Stimulated activated CD4-positive, alpha-beta T cell treated with anti-CD3 and anti-CD28 coated beads, TNF-alpha, amount 100 ng/mL, for 1 hour (primary cell): ENCODE measurements around the gene MMP17.

Experiments used
- DNase-seq, 3 donors: peaks; one replicate each; pipeline ENCODE4 v3.0.0-alpha.2; 2020; ENCODE audit warnings: low read depth in 3 of 3, low spot score in 1 of 3

MMP17 gene

DNA sequence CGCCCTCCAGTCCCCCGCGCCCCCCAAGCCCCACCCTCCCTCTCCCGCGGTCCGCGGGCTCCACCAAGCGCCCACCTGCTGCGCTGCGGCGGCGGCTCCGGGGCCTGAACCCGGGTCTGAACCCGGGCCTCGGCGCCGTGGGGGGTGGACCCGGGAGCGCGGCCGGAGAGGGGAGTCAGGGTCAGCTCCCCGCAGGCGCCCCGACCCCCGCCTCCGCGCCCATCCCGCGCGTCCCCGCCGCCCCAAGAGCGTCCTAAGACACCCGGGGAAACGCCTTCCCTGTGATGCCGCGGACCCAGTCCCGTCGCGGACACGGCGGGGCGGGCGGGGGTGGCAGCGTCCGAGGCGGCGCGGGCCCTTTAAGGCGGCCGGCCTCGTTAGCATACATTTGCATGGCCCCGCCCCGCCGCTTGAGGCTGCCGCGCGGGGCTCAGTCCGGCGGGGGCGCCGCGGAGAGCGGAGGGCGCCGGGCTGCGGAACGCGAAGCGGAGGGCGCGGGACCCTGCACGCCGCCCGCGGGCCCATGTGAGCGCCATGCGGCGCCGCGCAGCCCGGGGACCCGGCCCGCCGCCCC lies at the start of gene MMP17:
TSS of gene MMP17 (plus strand) at position 433 of the 574 bp plus-strand sequence. CDS start at position 535, 102 bp downstream.
- DNase-seq = no peak

DNA sequence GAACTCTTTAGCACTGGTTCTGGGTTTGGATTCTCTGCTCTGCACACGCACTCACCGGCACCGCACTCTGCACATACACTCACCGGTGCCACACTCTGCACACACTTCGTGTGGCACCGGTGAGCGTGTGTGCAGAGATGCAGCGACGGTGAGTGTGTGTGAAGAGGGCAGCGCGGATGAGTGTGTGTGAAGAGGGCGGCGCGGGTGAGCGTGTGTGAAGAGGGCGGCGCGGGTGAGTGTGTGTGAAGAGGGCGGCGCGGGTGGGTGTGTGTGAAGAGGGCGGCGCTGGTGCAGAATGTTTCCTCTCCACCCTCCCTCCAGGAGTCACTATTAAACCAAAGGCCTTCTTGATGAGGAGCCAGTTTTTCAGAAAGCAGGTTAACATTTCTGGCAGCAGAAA lies 49.2 kb upstream of the MMP17 start:
- no peak for DNase-seq

- DNase-seq = no peak
Measured at GRCh38 chr12:131782061-131782460, 46.1 kb upstream of the MMP17 start.

GRCh38 chr12:131783915-131784541 lies 44.2 kb upstream of the MMP17 start:
- no peak for DNase-seq

DNA sequence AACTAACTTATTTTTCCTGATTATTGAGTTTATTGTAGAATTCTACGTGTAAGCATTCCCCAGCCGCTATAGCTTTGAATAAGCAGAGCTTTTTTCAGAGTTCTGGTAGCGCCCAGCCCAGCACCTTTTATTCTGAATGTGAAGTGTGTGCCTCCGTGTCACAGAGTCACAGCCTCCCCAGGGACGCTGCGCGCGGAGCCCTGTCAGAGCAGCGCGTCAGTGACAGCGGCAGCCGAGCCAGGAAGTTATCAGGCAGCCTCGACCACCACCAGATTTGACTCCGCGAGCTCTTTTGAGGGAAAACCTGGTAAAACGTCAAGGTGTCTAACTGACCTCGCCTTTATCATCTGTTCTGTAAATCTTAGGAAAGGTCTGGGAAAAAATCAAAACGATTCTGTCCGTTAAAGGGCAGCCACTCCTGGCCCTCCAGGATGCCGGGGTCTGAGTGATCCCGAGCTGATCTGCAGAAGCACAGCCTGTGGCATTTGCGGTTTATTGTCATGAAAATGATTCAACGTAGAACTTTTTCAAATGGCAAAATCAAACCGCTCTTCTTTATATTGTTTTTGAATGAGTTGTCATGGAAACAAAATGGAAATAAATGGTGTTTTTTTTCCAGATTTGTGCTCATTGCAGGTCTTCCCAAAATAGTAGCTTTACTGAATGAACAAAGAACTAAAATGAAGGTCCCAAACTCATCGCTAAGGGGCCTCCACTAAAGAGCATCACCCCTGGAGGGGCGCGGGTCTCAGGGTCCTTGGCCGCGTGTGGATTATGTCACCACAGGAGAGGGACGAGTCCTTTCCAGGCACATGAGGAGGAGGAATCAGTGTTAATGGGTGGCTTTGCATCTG lies 43.1 kb upstream of the MMP17 start:
- DNase-seq = no peak

DNA sequence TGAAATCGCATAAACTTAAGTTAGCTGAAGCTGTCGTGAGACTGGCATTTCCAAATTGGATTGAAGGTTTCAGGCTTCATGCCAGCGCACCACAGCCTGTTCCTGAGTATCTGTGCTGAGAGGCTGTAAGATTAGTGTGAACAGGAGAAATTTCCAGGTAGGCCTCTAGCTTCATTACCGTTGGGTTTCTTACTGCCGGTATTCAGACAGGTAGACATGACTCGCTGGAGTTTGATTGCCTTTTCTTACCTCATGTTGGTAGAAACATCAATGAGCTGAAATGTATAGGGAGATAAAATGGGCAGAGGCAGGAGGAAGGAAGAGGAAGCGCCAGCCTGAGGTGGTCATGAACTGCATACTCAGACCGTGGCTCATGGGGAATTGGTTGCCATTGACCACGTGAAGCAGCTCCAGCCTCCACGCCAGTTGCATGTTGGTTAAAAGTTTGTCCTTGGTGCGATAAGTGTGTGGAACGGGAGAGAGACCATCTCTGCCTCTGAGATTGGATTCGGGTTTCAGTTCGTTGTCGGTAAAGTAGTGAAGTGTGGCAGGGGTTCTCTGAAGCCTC lies 42.3 kb upstream of the MMP17 start:
- DNase-seq = no peak

DNA sequence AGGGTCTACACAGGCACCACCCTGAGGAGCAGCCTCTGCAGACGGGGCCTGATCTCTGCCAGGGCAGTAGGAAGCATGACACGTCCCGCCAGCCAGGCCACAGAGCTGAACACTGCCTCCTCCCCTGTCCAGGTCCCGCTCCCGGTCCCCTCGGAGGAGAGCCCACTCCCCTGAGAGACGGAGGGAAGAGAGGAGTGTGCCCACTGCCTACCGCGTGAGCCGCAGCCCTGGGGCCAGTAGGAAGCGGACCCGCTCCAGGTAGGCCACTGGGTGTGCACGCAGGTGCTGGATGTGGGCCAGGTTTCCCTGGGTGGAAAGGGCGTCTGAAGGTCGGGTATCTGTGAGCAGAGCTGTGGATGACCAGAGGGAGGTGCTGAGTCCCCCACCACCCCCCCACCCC lies 41.9 kb upstream of the MMP17 start:
- DNase-seq = no peak

DNA sequence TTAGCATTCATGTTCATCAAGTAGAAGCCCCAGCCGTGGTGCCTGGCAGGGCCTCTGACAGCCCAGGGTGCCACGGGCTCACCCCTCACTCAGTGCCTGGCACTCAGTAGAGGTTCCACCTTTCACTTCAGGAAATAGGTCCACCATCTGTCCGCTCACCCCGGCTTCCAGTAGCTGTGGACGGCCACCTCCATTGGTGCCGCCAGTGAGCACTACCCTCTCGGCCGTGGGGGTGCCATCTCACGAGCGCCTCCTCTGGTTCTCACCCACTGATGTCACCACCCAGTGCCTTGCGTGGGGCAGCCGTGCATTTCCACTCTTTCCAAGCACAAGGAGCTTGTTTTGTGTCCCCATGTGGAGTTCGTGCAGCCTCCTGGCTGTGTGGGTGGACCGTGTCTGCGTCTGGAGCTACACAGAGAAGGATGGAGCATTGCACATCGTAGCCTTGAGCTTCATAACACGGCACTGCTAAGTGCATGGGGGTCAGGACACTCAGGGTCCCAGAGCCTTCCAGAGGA lies 41.0 kb upstream of the MMP17 start:
- no peak for DNase-seq

DNA sequence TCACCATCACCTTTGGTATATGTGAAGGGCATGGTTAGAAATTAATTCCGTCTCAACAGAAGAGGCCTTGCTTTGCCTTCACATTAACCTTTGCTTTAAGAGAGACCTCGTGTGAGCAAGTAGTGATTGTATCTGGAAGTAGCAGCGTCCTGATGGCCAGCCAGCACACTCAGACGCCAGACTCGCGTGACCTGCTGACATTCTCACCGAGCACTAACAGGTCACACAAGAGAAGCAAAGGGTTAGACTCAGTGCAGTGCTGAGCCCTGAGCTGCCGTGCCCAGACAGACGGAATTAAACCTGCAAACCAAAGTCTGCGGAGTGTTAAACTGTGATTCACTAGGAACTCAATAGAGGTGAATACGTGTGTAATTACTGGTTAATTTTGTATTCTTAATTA lies 40.1 kb upstream of the MMP17 start:
- DNase-seq = no peak

DNA sequence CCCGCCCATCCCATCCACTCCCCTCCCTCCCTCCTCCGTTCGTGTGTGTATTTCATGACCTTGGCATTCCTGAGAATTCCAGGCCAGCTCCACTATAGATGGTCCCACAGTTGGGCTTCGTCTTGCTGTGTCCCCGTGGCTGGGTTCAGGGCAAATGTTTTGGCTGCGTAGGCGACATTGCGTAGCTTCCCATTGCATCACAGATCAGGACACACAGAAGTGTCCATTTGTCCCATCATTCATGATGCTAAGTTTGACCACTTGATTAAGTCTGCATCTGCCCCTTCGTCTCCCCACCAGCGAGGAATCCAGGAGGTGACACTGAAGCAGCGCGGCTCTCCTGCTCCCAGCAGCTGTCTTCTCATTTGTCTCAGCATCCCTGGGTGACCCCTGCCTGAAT lies 38.6 kb upstream of the MMP17 start:
- no peak for DNase-seq

DNA sequence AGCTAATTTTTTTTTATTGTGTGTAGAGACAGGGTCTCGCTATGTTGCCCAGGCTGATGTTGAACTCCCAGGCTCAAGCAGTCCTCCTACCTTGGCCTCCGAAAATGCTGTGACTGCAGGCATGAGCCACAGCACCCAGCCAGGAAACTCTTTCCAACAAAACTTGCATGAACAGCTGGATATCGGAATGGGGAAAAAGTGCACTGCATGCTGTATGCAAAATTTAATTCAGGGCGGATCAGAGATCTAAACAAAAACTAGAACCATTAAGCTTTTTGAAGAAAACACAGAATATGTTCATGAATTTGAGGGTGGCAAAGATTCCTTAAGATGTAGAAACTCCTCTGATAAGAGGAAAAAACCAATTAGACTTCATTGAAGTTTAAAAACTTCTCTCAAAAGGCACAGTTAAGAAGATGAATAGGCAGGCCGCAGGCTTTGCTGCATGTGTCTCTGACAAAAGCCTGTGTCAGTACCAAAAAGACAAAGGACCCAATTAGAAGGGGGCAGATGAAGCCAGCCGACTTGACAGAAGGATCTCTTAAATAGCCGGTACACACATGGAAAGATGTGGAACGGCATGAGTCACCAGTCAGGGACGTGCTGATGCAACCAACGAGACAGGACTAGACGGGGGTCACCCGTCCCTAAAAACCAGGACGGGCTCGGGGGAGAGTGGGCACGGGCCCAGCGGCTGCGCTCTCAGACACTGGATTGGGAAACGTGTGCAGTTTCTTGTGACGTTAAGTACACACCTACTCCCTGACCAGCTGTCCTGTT lies 34.8 kb upstream of the MMP17 start:
- DNase-seq = no peak

- DNase-seq = no peak
Measured at GRCh38 chr12:131794061-131794460, 34.1 kb upstream of the MMP17 start.

GRCh38 chr12:131794573-131794972 lies 33.6 kb upstream of the MMP17 start:
- DNase-seq = no peak

DNA sequence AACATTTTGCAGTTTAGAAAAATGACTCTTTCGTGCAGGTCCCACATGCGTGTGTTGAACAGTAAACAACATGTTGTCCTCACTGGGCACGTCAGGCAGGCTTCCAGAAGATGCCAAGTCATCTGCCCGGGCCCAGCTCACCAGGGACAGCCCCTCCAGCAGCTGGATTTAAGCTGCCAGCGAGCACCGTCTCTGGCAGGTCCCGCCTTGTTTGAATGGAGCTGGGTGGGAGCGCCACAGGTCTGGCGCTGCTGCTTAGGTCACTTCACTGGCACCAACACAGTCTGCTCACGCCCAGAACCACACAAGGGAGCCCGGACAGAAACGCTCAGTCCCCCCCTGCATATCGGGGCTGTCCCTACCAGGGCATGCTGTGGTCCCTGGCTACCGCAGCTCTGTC lies 33.1 kb upstream of the MMP17 start:
- DNase-seq = no peak

DNA sequence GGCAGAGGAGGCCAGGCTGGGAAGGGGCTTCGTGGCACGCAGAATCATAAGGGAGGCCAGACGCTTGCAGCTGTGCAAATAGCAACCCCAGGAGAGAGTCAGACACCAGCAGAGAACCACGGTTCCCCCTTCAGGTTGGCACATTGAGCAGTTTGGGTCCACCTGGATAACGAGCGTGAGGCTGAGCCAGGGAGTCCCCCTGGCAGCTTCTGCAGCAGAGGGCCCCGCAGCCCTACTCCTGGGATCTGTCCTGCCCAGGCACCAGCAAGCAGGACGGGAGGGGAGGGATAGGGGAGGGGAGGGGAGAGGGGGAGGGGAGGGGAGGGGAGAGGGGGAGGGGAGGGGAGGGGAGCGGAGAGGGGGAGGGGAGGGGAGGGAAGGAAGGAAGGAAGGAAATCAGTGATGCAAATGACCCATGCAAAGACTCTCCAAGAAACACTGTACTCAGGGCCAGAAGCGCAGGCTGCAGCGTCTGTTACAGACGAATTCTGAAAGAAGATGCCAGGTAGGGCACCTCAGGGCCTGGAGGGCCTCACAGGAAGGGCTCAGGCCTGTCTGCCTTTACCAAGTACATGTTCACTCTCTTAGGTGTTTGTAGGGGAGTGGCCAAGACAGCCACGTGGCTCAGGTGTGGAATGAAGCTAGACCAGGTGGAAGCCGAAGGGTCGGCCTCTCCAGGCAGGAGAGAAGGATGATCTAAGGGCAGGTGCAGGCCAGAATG lies 32.3 kb upstream of the MMP17 start:
- DNase-seq = no peak

DNA sequence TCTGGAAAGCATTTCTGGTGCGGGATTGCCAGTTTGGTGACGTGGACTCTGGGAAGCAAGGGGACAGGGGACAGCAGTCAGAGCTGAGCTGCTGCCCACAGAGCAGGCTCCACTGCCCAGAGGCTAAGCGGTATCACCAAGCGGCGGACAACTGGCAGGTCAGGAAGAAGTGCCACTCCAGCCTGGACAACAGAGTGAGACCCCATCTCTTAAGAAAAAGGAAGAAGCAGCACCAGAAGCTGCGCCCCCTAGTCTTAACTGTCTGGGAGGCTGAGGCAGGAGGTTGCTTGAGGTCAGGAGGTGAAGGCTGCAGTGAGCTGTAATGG lies 31.8 kb upstream of the MMP17 start:
- DNase-seq = no peak

- no peak for DNase-seq
Measured at GRCh38 chr12:131796754-131797587, 31.2 kb upstream of the MMP17 start.

GRCh38 chr12:131797588-131797934 lies 30.6 kb upstream of the MMP17 start:
- DNase-seq = no peak

DNA sequence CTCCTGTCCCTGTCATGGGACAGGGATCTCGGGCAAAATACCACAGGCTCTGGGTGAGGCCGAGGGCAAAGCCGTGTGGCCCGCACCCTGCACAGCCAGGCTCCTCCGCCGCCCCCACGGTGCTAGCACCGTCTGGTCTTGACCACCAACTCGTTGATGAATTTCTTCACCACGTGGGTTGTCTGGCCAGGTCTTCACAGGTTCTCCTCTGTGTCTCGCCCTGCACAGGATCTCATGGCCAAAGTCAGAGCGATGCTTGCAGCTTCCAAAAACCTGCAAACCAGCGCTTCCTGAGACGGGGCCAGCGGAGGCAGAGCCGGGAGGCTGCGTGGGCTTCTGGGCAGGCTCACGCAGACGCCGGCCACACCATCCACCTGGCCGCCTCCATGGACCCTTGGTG lies 29.0 kb upstream of the MMP17 start:
- no peak for DNase-seq
